GDM1 (cell line): ENCODE measurements around the gene EAF1.
"Not testable (repeated sequence)": the region's sequence is repeated elsewhere in the genome, so short reads cannot be mapped to it uniquely, and the experiment has no call there.

ENCODE experiments used
- DNase-seq: peaks from one replicate; lab custom pipeline; 2025; lab: John Stamatoyannopoulos, UW

The EAF1 gene

GRCh38 chr3:15405448-15406050, 21.8 kb upstream of the EAF1 start:
- DNase-seq, result peak; percentile 11

DNA sequence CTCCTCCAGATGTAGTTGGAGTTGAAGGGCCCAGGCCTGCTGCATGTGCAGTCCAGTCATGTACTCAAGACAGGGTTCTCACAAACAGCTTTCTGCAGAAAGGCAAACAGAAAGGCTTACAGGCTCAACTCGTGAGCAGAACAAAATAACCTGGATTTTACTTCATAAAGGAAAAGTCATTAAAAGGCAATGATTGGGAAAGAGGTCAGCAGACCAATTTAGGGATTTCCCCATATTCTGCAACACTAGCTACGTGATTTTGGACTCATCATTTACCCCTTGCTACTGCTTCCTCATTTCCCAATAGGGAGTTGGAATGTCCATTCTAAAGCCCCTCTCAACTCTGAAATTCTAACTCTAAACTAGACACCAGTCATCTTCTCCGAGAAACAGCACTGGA, 18.2 kb upstream of the EAF1 start:
- no peak for DNase-seq

DNA sequence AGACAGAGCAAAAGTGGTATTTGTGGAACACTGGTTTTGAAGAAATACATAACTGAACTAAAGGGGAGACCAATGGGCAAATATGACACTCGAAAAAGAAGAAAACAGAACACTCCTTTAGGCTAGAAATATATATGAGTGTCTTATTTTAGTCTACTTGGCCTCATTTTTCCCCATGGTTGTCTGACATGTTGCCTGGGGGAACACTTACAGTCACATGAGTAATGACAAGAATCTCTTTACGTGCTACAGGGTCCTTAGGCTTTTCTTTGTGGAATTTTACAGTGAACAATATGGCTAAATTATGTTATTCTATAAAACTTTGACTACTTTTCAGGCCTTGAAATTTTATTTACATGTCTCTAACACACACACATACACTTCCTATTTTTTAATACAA, 17.6 kb upstream of the EAF1 start:
- no peak for DNase-seq

DNA sequence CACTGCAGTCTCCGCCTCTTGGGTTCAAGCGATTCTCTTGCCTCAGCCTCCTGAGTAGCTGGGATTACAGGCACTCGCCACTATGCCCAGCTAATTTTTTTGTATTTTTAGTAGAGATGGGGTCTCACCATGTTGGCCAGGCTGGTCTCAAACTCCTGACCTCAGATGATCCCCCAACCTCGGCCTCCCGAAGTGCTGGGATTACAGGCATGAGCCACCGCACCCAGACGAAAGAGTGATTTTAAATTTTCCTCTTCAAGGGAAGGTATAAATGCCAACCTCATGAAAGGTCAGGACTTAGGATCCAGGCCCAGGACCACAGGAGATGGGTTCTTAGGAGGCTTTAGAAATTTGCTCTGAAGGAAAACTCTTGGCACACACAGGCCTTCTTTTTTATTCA, 16.4 kb upstream of the EAF1 start:
- DNase-seq, result not testable (repeated sequence)

- DNase-seq, result no peak
These were observed 6.5 kb upstream of the EAF1 start for GRCh38 chr3:15420871-15421270.

DNA sequence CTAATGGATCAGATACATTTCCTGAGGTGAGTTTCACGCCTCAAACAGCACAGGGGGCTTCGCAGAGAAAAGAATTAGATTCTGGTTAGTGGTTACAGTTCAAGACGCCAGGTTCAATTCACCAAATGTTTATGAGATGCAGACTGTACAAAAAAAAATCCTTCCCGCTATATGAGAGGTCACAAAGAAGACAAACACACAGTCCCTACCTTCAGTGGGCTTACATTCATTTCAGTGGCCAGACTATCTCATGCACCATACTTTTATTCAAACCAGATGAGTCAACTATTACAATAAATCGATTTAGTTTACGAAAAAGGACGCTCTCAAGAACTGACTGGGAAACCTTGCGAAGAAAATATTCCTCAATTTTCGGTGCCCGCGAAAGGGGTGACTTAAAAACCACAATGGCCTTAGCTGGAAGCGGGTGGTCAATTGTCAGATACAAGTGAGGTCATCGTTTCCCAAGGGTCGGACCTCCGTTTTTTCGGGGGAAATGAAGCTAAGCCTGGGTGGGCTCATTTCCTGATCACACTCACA, 749 bp upstream of the EAF1 start:
- no peak for DNase-seq

GRCh38 chr3:15427981-15428380, 583 bp downstream of the EAF1 start:
- no peak for DNase-seq

DNA sequence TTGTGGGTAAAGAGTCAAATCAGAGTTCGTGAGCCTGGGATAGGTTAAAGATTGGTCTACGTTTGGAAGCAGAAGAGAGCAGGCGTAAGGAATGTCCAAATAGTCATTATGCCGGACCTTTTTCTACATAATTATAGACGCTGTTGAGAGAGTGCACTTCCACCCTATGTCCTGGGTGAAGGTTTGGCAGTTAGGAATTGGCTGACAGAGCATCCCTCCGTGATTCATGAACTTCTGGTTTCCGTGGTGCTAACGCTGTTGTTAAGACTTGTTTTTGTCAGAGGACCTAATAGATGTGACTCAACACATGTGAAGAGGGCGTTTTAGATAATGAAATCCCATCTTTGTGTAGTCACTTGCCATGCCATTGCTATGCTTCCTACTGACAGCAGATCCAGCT, 1.1 kb downstream of the EAF1 start:
- DNase-seq, result no peak

- DNase-seq, result no peak
These were observed 1.7 kb downstream of the EAF1 start for GRCh38 chr3:15429080-15429479.

GRCh38 chr3:15430624-15431023, 3.2 kb downstream of the EAF1 start:
- no peak for DNase-seq

GRCh38 chr3:15431256-15431837, 3.9 kb downstream of the EAF1 start:
- no peak for DNase-seq

- no peak for DNase-seq
These were observed 6.1 kb downstream of the EAF1 start for GRCh38 chr3:15433531-15433930.

DNA sequence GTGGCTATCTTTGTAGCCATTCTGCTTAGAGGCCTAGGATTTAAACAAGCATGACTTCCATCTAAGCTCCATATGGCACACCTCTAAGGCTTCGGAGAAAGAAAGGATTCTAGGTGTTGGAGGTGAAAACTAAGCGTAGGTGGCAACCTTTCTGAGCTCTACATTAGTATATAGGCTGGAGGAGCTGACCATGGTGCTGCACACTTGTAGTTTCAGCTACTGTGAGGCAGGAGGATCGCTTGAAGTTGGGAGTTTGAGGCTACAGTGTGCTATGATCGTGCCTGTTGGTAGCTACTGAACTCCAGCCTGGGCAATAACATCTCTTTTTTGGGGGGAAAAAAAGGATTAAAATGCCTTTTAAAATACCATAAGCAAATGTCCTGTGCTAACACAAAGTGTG, 7.4 kb downstream of the EAF1 start:
- no peak for DNase-seq

- no peak for DNase-seq
These were observed 8.8 kb downstream of the EAF1 start for GRCh38 chr3:15436246-15436645.

DNA sequence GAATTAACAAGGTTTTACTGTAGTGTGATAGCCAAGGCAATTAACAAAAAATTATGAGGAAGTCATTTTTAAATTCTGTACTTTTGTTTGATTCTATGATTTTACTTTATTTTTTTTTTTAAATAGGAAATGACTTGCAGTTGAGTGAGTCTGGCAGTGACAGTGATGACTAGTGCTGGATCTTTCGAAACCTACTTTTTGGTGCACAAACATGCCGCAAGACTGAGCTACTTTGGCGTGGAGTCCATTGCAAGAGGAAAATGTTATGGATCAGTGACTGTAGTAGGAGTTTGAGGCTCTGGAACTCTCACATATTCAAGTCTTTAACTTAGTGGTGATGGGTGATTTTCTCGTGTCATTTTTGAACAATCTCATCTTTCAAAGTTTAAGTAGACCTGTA, 11.6 kb downstream of the EAF1 start:
- DNase-seq, result no peak

- no peak for DNase-seq
These were observed 12.1 kb downstream of the EAF1 start for GRCh38 chr3:15439476-15439875.

DNA sequence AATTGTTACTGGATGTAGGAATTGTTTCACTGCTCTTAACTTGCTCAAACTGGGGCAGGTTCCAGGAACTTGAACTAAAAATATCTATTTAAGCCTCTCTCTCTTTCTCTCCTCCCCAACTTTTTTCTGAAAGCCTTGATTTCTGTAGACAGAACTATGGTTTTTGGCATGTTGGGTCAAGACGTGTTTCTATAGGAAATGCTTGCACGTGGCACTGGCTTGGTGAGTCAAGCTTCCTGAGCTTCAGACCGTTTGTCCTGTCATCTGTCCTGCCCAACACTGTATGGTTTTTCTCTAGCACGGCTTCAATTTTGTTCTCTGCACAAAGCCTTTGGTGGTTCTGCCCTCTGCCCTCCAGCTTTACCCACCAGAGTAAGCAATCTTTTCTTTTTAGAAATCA, 13.5 kb downstream of the EAF1 start:
- DNase-seq, result peak; percentile 48

- DNase-seq, result no peak
These were observed 16.6 kb downstream of the EAF1 start for GRCh38 chr3:15443826-15444524.

- DNase-seq, result no peak
These were observed 22.3 kb downstream of the EAF1 start for GRCh38 chr3:15449489-15450224.

DNA sequence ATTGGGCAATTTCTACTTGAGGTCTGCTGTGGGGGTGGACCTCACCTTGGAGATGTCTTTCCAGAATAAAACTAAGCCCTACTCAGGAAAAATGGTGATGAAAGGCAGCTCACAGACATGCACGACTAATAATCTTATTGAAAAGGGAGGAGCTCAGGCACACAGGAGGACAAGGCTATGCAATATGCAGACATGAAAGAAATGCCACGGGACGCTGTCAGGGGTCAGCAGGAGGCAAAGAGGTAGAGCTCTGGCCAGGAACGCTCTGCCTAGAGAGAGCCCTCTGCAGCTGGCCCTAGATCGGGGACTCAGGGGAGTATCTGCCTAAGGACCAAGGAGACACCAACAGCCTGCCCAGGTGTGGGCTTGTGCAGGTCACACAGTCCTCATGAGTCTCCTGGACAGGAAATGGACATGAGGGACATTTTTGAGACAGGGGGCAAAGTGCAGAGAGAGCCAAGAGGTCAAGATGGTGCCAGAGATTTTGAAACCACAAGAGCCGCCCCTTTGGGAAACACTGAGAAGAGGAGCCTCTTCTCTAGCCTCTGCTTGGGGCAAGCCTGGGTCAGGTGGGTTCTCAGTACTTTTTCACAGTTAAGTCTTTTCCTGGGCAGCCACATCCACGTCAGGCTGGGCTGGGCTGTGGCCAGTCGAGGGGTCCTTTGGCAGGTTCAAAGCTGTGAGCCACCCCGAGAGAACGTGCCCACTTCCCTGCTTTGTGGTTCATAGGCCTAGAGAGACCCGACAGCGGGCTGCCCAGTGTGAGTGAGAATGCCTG, 23.2 kb downstream of the EAF1 start:
- DNase-seq, result no peak

GRCh38 chr3:15451216-15452113, 24.1 kb downstream of the EAF1 start:
- DNase-seq, result no peak
